Ovary (tissue), 3 donors: Measurements from ENCODE around the gene RBPJ.

Experiments used
- EP300 ChIP-seq: sonication (generic); formaldehyde crosslinking; IDR thresholded peaks from one replicate; pipeline ENCODE4 v1.6.1; 2017; ENCODE audit warnings: antibody characterized with exemption
- POLR2A ChIP-seq: fragments of 450-650 bp; IDR thresholded peaks from one replicate; pipeline ENCODE4 v1.6.1; 2017; ENCODE audit warnings: antibody characterized with exemption, mild to moderate bottlenecking, moderate library complexity
- TF ChIP-seq, protein P1 (sequence below), 3 donors: fragments of 450-650 bp in 2 of 3; fragments of 200-600 bp in 1 of 3; IDR thresholded peaks; one replicate each; pipeline versions ENCODE4 v1.5.1 to v1.8.0; 2016 to 2022; ENCODE audit warnings: antibody characterized with exemption in 3 of 3, mild to moderate bottlenecking in 1 of 3
- donor health status: DM: no; HTN: no; CAD: no.

DNA sequence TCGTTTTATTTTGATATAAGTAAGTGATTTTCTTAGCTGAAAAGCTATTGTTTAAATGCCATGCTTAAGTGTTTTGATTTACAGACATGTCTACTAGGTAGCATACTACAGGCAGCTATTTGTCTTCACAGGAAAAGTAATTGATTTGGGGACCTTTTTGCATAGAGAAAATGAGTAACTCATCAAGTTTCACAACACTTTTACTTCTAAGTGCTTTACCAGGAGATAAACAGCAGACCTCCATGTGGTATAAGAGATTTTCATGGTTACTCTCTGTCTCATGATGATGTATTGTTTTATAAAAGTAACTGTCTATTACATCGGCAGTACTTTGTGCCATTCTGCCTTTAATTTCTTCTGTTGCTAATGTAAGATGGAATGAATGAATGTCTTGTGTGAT, 28.7 kb downstream of the RBPJ start:
- TF ChIP-seq, protein P1, sequence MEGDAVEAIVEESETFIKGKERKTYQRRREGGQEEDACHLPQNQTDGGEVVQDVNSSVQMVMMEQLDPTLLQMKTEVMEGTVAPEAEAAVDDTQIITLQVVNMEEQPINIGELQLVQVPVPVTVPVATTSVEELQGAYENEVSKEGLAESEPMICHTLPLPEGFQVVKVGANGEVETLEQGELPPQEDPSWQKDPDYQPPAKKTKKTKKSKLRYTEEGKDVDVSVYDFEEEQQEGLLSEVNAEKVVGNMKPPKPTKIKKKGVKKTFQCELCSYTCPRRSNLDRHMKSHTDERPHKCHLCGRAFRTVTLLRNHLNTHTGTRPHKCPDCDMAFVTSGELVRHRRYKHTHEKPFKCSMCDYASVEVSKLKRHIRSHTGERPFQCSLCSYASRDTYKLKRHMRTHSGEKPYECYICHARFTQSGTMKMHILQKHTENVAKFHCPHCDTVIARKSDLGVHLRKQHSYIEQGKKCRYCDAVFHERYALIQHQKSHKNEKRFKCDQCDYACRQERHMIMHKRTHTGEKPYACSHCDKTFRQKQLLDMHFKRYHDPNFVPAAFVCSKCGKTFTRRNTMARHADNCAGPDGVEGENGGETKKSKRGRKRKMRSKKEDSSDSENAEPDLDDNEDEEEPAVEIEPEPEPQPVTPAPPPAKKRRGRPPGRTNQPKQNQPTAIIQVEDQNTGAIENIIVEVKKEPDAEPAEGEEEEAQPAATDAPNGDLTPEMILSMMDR (IDR thresholded peaks at IDR 0.05) = no peak
- TF ChIP-seq POLR2A (no peak), EP300 (no peak)
